Measurements from ENCODE around the gene NCKAP5. TPM values are rescaled to one million over a fixed set of nuclear protein-coding genes. Genes with fewer than 3 reads are reported as not detected.

NCKAP5 gene
- total RNA-seq, 1 donor from 2014 or later, result 7.4 TPM

DNA sequence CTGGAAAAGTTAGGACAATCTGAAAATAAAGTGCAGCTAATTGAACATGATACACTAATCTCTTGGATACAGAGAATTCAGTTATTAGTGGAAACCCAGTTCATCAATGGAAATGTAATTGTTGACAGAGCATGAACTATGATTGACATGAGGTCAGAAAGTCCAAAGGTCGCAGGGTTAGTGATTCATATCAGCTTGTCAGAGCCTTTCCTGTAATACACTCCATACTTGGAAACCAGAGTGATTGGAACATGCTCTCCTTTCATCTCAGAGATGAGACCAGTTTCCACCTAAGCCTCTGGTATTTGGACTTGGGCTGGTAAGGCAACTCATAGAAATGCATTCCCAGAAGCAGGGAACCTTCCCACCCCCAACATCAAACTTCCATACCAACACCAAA, 8.5 kb upstream of the NCKAP5 start:
- TF ChIP-seq CTCF (IDR thresholded peaks at IDR 0.05; ENCODE audit: unreplicated experiment), result no peak
- no peak overlapping the region for H3K4me3 Mint-ChIP-seq (ENCODE audit: unreplicated experiment)
- H3K9me3 Mint-ChIP-seq (ENCODE audit: unreplicated experiment), result no peaks in the 10 kb centered on the region
- no peaks in the 10 kb centered on the region for H3K36me3 Mint-ChIP-seq (ENCODE audit: low read depth, unreplicated experiment)
- peaks cover 28% of the 10 kb centered on the region for H3K4me1 Mint-ChIP-seq (ENCODE audit: unreplicated experiment)
- no peak for DNase-seq (ENCODE audit: low spot score)
- peaks cover 5% of the 10 kb centered on the region for H3K27me3 Mint-ChIP-seq (ENCODE audit: unreplicated experiment)
- no peak overlapping the region for H3K27ac Mint-ChIP-seq (ENCODE audit: unreplicated experiment)

- TF ChIP-seq CTCF (IDR thresholded peaks at IDR 0.05; ENCODE audit: unreplicated experiment), result no peak
- H3K27ac Mint-ChIP-seq (ENCODE audit: unreplicated experiment), result no peak overlapping the region
- H3K9me3 Mint-ChIP-seq (ENCODE audit: unreplicated experiment), result no peaks in the 10 kb centered on the region
- peaks cover 5% of the 10 kb centered on the region for H3K27me3 Mint-ChIP-seq (ENCODE audit: unreplicated experiment)
- no peak overlapping the region for H3K4me3 Mint-ChIP-seq (ENCODE audit: unreplicated experiment)
- DNase-seq (ENCODE audit: low spot score), result no peak
- peaks cover 12% of the 10 kb centered on the region for H3K4me1 Mint-ChIP-seq (ENCODE audit: unreplicated experiment)
- no peaks in the 10 kb centered on the region for H3K36me3 Mint-ChIP-seq (ENCODE audit: low read depth, unreplicated experiment)
Measured at GRCh38 chr2:133574620-133575019, 6.4 kb upstream of the NCKAP5 start.

DNA sequence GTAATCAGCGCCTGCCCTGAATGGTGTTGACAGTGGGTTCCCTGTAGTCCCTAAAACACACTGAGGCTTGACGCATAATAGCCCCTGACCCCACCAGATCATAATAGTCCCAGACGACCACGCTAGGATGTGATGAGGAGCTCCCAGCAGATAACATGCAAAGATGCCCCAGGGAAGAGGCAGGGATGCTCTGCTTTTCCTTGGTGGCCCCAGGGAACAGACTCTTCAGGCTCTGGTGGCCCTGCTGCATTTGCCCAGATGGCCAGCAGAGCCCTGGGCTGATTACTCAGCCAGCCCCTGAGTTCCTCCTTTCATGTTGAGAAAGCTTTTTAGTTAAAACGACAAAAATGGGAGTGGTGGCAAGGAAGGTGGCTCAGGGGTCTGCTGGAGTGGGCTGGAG, 5.9 kb upstream of the NCKAP5 start:
- no peaks in the 10 kb centered on the region for H3K36me3 Mint-ChIP-seq (ENCODE audit: low read depth, unreplicated experiment)
- no peak overlapping the region for H3K27ac Mint-ChIP-seq (ENCODE audit: unreplicated experiment)
- peaks cover 5% of the 10 kb centered on the region for H3K27me3 Mint-ChIP-seq (ENCODE audit: unreplicated experiment)
- H3K4me1 Mint-ChIP-seq (ENCODE audit: unreplicated experiment), result peaks cover 12% of the 10 kb centered on the region
- DNase-seq (ENCODE audit: low spot score), result no peak
- no peak overlapping the region for H3K4me3 Mint-ChIP-seq (ENCODE audit: unreplicated experiment)
- no peaks in the 10 kb centered on the region for H3K9me3 Mint-ChIP-seq (ENCODE audit: unreplicated experiment)
- no peak for TF ChIP-seq CTCF (IDR thresholded peaks at IDR 0.05; ENCODE audit: unreplicated experiment)

GRCh38 chr2:133573491-133574162, 5.4 kb upstream of the NCKAP5 start:
- peaks cover 16% of the 10 kb centered on the region for H3K4me1 Mint-ChIP-seq (ENCODE audit: unreplicated experiment)
- no peak for TF ChIP-seq CTCF (IDR thresholded peaks at IDR 0.05; ENCODE audit: unreplicated experiment)
- no peak overlapping the region for H3K27ac Mint-ChIP-seq (ENCODE audit: unreplicated experiment)
- DNase-seq (ENCODE audit: low spot score), result no peak
- peaks cover 5% of the 10 kb centered on the region for H3K27me3 Mint-ChIP-seq (ENCODE audit: unreplicated experiment)
- H3K4me3 Mint-ChIP-seq (ENCODE audit: unreplicated experiment), result no peak overlapping the region
- H3K36me3 Mint-ChIP-seq (ENCODE audit: low read depth, unreplicated experiment), result no peaks in the 10 kb centered on the region
- H3K9me3 Mint-ChIP-seq (ENCODE audit: unreplicated experiment), result no peaks in the 10 kb centered on the region

GRCh38 chr2:133571249-133571648, 3.0 kb upstream of the NCKAP5 start:
- Mint-ChIP-seq H3K9me3 (ENCODE audit: unreplicated experiment) (no peaks in the 10 kb centered on the region), H3K27me3 (ENCODE audit: unreplicated experiment) (peaks cover 1% of the 10 kb centered on the region), H3K27ac (ENCODE audit: unreplicated experiment) (no peak overlapping the region), H3K36me3 (ENCODE audit: low read depth, unreplicated experiment) (no peaks in the 10 kb centered on the region), H3K4me1 (ENCODE audit: unreplicated experiment) (peaks cover 28% of the 10 kb centered on the region), H3K4me3 (ENCODE audit: unreplicated experiment) (no peak overlapping the region)
- no peak for TF ChIP-seq CTCF (IDR thresholded peaks at IDR 0.05; ENCODE audit: unreplicated experiment)
- DNase-seq (ENCODE audit: low spot score), result no peak
